ENCODE data around the gene SOCS7. TPM values are rescaled to one million over a fixed set of nuclear protein-coding genes. Genes with fewer than 3 reads are reported as not detected.
"Not testable (repeated sequence)": the region's sequence is repeated elsewhere in the genome, so short reads cannot be mapped to it uniquely, and the experiment has no call there.

Gene SOCS7
- total RNA-seq, 1 experiment from 2014 or later = 22.5 TPM

GRCh38 chr17:38428643-38429371 is 77.2 kb downstream of the SOCS7 start:
- peak; percentile 37 for DNase-seq (ENCODE audit: low read depth)
- in situ Hi-C loops (cut with HindIII; ENCODE audit: low pct_unique_long_range_greater_than_20kb, low sequenced_read_pairs) = no loop called here

GRCh38 chr17:38429476-38430100 is 77.9 kb downstream of the SOCS7 start:
- in situ Hi-C loops (cut with HindIII; ENCODE audit: low pct_unique_long_range_greater_than_20kb, low sequenced_read_pairs) = no loop called here
- DNase-seq (ENCODE audit: low read depth) = no peak

DNA sequence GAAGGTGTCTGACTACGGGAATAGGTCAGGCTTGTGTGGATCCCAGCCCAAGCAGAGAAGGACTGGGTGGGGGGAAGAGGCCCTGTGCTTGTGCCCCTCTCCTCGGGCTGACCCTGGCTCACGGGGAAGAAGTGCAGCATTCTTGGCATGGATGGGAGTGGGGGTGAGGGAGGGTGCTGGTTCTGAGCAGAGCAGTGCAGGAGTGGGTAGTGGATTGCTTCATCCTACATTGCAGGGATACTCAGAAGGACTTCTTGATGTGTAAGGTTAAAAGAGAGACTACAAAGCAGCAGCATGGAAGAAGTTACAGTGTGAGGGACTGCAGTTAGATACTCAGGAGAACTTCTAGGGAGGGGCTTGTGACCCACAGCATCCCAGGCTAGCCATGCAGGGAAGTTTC is 78.7 kb downstream of the SOCS7 start:
- no peak for DNase-seq (ENCODE audit: low read depth)
- in situ Hi-C loops (cut with HindIII; ENCODE audit: low pct_unique_long_range_greater_than_20kb, low sequenced_read_pairs) = no loop called here

DNA sequence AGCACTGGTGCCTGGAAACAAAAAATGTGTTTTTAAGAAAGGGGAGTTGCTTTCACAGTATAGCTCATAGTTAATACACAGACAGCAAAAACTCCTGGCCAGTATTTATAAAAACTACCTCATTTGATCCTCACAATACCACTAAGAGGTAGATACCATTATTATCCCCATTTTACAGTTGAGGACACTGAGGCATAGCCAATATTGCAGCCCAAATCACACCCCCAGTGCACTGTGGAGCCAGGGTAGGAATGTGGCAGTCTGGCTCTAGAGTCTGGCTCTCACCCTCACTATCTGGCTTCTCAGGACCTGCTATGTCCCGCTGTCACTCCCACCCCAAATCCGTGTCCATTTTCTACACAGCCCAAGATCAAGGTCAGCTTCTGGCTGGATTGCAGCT is 79.2 kb downstream of the SOCS7 start:
- in situ Hi-C loops (cut with HindIII; ENCODE audit: low pct_unique_long_range_greater_than_20kb, low sequenced_read_pairs) = no loop called here
- DNase-seq (ENCODE audit: low read depth) = no peak

- DNase-seq (ENCODE audit: low read depth) = no peak
- in situ Hi-C loops (cut with HindIII; ENCODE audit: low pct_unique_long_range_greater_than_20kb, low sequenced_read_pairs) = no loop called here
Measured at GRCh38 chr17:38431346-38432145, 79.9 kb downstream of the SOCS7 start.

DNA sequence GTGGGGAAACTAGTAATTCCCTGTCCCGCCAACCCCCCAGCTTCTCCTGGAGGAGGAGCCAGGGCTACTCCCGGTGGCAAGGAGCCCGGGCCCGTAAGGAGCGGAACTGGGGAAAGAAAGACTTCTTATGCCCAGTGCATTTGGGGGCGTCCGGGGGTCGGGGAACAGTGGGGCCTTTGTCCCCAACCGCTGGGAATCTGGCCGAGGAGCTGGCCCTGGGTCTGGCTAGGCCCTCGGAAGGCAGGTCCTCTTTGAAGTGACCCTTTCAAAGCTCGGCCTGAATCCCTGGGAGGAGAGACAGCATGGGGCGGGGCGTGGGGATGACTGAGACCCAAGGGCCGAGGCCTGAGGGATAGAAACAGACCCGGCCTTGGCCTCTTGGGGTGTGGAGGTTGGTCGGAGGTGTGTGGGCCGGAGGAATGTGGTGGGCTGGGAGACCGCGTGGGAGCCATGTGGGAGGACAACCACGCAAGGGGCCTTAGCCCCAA is 82.6 kb downstream of the SOCS7 start:
- no peak for DNase-seq (ENCODE audit: low read depth)
- in situ Hi-C loops (cut with HindIII; ENCODE audit: low pct_unique_long_range_greater_than_20kb, low sequenced_read_pairs) = no loop called here

DNA sequence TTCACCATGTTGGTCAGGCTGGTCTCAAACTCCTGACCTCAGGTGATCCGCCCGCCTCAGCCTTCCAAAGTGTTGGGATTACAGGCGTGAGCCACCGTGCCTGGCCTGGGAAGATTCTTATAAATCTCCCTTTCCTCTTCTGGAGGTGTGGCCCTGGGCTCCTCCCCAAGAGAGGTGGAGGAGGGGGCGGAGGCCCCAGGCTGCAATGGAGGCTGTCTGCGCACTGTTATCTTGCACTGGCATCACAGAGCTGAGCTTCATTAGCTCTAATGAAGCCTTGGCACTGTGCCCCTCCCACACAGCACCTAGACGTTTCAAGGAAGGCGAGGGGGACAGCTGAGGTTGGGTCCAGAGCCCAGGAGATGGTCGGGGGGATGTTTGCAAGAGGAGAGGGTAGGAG is 84.2 kb downstream of the SOCS7 start:
- DNase-seq (ENCODE audit: low read depth) = no peak
- in situ Hi-C loops (cut with HindIII; ENCODE audit: low pct_unique_long_range_greater_than_20kb, low sequenced_read_pairs) = no loop called here

GRCh38 chr17:38436386-38436785 is 84.7 kb downstream of the SOCS7 start:
- in situ Hi-C loops (cut with HindIII; ENCODE audit: low pct_unique_long_range_greater_than_20kb, low sequenced_read_pairs) = no loop called here

GRCh38 chr17:38437313-38437712 is 85.7 kb downstream of the SOCS7 start:
- DNase-seq (ENCODE audit: low read depth); in situ Hi-C loops (cut with HindIII; ENCODE audit: low pct_unique_long_range_greater_than_20kb, low sequenced_read_pairs): not testable (repeated sequence)

More at GRCh38 chr17:38436386-38436785, 84.7 kb downstream of the SOCS7 start:
- no peak for DNase-seq (ENCODE audit: low read depth)

DNA sequence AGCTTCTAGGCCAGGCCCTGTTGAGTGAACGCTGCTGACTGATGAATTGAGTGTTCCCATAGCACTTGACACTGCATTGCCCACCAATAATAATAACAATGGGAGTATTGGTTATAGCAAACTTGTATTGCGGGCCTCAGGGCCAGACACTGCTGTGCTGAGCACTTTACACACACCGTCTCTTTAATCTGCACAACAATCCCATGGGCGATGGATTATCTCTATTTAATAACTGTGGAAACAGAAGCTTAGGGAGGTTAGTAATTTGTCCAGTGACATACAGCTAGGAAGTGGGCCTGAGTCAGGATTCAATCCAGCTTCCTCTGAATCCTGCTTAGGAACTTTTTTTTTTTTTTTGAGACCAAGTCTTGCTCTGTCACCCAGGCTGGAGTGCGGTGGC is 87.8 kb downstream of the SOCS7 start:
- in situ Hi-C loops (cut with HindIII; ENCODE audit: low pct_unique_long_range_greater_than_20kb, low sequenced_read_pairs) = no loop called here

GRCh38 chr17:38440614-38441397 is 89.2 kb downstream of the SOCS7 start:
- in situ Hi-C loops (cut with HindIII; ENCODE audit: low pct_unique_long_range_greater_than_20kb, low sequenced_read_pairs) = no loop called here

More for the DNA sequence above, 87.8 kb downstream of the SOCS7 start:
- DNase-seq (ENCODE audit: low read depth) = no peak

GRCh38 chr17:38441429-38442061 is 89.9 kb downstream of the SOCS7 start:
- in situ Hi-C loops (cut with HindIII; ENCODE audit: low pct_unique_long_range_greater_than_20kb, low sequenced_read_pairs) = no loop called here
- DNase-seq (ENCODE audit: low read depth) = no peak

More at GRCh38 chr17:38440614-38441397, 89.2 kb downstream of the SOCS7 start:
- no peak for DNase-seq (ENCODE audit: low read depth)

DNA sequence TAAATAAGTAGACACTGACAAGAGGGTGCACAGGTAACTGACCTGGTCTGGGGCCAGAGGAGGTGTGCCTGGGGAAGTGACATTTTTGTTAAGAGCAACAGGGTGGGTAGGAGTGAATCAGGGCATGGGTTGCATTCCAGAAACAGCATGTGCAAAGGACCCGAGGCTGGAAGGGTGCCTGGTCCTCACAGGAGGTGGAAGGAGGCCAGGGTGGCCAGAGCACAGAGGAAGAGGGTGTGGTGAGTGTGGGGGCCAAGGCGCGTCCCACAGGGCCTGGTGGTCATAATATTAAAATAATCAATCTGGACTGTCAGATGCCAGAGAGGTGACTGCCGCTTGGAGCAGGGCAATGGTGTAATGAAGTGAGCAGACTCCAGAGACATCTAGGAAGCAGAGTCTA is 90.9 kb downstream of the SOCS7 start:
- in situ Hi-C loops (cut with HindIII; ENCODE audit: low pct_unique_long_range_greater_than_20kb, low sequenced_read_pairs) = no loop called here
- DNase-seq (ENCODE audit: low read depth) = no peak

GRCh38 chr17:38443356-38444031 is 91.8 kb downstream of the SOCS7 start:
- DNase-seq (ENCODE audit: low read depth) = no peak
- in situ Hi-C loops (cut with HindIII; ENCODE audit: low pct_unique_long_range_greater_than_20kb, low sequenced_read_pairs) = no loop called here

GRCh38 chr17:38444151-38444550 is 92.5 kb downstream of the SOCS7 start:
- in situ Hi-C loops (cut with HindIII; ENCODE audit: low pct_unique_long_range_greater_than_20kb, low sequenced_read_pairs) = no loop called here
- peak; percentile 54 for DNase-seq (ENCODE audit: low read depth)

DNA sequence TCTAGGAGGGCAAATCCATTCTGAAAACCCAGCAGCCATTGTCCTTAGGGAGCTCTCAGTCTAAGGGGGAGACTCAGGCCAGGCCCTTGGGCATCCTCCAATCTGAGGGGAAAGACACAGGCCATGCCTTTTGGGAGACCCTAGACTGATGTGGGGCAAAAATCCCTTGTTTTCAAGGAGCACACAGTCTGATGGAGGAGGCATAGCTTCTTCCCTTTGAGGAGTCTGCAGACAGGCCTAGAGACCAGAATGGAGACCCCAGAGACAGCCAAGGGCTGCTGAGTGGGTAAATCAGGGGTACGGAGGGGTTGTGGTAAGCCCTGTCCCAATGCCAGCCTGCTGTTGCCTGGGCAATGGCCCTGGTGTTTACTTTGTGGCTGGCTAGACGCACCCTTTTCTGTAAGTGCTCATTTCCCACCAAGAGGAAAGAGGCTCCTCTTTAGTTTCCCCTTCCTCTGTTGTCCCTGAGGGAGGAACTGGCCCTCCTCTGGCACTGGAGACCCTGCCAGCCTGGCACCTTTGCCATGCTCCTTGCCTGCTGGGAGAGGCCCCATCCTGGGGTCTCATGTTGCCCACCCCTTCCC is 96.0 kb downstream of the SOCS7 start:
- no peak for DNase-seq (ENCODE audit: low read depth)
- in situ Hi-C loops (cut with HindIII; ENCODE audit: low pct_unique_long_range_greater_than_20kb, low sequenced_read_pairs) = no loop called here

GRCh38 chr17:38448208-38448771 is 96.6 kb downstream of the SOCS7 start:
- no peak for DNase-seq (ENCODE audit: low read depth)
- in situ Hi-C loops (cut with HindIII; ENCODE audit: low pct_unique_long_range_greater_than_20kb, low sequenced_read_pairs) = no loop called here
